ENCODE measurements around the gene PLEKHG4B. TPM values are rescaled to one million over a fixed set of nuclear protein-coding genes. Genes with fewer than 3 reads are reported as not detected.
"Not testable (repeated sequence)": the region's sequence is repeated elsewhere in the genome, so short reads cannot be mapped to it uniquely, and the experiment has no call there.

Gene PLEKHG4B
- total and polyA plus RNA-seq, 3 experiments from 2014 or later, result not detected

DNA sequence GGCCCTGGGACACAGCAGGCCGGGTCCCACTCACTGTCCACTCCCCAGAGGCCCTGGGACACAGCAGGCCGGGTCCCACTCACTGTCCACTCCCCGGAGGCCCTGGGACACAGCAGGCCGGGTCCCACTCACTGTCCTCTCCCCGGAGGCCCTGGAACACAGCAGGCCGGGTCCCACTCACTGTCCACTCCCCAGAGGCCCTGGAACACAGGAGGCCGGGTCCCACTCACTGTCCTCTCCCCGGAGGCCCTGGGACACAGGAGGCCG, 18.9 kb upstream of the PLEKHG4B start:
- not testable (repeated sequence) for H3K4me1 Mint-ChIP-seq

DNA sequence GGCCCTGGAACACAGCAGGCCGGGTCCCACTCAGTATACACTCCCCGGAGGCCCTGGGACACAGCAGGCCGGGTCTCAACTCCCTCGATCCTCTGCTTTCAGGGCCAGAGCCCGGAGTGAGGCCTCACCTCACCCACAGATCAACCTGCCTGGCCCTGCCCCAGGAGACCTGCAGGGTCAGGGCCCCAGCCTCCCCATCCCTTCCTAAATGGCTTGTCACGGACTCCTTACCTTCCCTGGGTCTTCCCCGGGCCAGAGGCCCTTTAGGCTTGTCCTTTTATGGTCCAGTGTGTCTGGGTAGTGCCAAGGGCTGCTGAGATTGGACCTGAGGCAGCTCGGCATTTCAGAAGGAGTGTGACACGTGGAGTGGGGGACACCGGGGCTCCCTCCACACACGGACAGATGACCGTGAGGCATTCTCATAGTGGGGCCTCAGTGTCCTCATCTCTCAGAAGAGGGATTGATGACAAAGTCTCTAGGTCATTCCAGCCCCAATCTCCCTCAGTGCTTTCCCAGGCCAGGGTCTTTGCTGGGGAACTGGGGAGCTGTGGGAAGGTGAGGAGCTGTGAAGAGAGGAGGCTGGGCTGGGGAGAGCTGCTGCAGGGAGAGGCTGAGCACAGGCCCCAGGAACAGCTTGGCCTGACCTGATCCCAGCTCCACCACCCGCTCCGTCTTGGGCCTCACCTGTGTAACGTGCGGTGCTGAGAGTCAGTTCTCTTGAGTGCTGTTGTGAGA, 18.0 kb upstream of the PLEKHG4B start:
- H3K4me3 ChIP-seq (ENCODE audit: low read length), result no peak overlapping the region
- H3K36me3 ChIP-seq (ENCODE audit: insufficient read depth, low read length), result no peaks in the 10 kb centered on the region
- H3K9me3 ChIP-seq (ENCODE audit: low read length), result no peaks in the 10 kb centered on the region
- H3K4me3 Mint-ChIP-seq, result no peak overlapping the region
- no peaks in the 10 kb centered on the region for H3K36me3 Mint-ChIP-seq
- H3K27ac Mint-ChIP-seq, result no peak overlapping the region
- H3K27ac ChIP-seq (ENCODE audit: low read depth, low read length), result no peak overlapping the region
- ChIA-PET POLR2A (no interaction called here), CTCF (no interaction called here)
- peaks cover 5% of the 10 kb centered on the region for H3K27me3 ChIP-seq (ENCODE audit: insufficient read depth, low read length, poor library complexity, severe bottlenecking)
- H3K27me3 Mint-ChIP-seq, result peaks cover 17 to 43% of the 10 kb centered on the region in 2 donors
- DNase-seq, result no peak
- H3K4me1 Mint-ChIP-seq, result no peaks in the 10 kb centered on the region
- H3K4me1 ChIP-seq (ENCODE audit: insufficient read depth, low read length), result no peaks in the 10 kb centered on the region
- peaks cover 0 to 4% (median 0%) of the 10 kb centered on the region in 5 donors for H3K9me3 Mint-ChIP-seq

More for the DNA sequence above, 18.9 kb upstream of the PLEKHG4B start:
- H3K27me3 Mint-ChIP-seq, result peaks cover 19 to 49% of the 10 kb centered on the region in 2 donors
- H3K27ac Mint-ChIP-seq; CTCF ChIA-PET; H3K4me1 ChIP-seq (ENCODE audit: insufficient read depth, low read length); H3K4me3 Mint-ChIP-seq; H3K27me3 ChIP-seq (ENCODE audit: insufficient read depth, low read length, poor library complexity, severe bottlenecking); H3K36me3 ChIP-seq (ENCODE audit: insufficient read depth, low read length); POLR2A ChIA-PET; H3K9me3 ChIP-seq (ENCODE audit: low read length); H3K27ac ChIP-seq (ENCODE audit: low read depth, low read length); H3K4me3 ChIP-seq (ENCODE audit: low read length); H3K36me3 Mint-ChIP-seq; H3K9me3 Mint-ChIP-seq; DNase-seq: not testable (repeated sequence)

DNA sequence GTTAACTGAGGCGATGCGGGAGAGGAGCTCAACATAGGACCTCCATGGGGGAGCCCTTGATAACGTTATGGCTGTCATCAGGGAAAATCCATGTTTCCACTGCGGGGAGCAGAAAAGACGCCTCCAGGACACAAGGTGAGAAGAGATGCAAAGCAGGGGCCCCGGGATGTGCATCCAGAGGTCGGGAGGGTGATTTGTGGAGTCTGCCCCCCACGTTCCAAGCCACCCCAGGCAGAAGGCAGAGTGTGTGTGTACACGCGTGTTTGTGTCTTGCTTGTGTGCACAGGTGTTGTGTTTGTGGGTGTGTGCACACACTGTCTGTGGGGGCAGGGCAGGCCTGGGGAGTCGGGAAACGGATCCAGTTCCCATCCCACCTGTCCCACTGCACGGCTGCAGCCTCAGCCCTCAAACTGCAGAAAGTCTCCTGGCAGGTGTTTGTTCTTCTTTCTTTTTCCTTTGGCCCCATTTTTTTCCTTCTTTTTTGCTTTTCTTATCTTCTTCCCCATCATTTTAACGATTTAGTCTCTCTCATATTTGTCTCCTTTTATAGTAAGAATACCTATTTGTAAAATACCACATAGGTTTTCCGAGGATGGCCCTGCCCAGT, 17.4 kb upstream of the PLEKHG4B start:
- Histone ChIP-seq H3K4me1 (ENCODE audit: insufficient read depth, low read length) (no peaks in the 10 kb centered on the region), H3K27ac (ENCODE audit: low read depth, low read length) (no peak overlapping the region), H3K4me3 (ENCODE audit: low read length) (no peak overlapping the region), H3K36me3 (ENCODE audit: insufficient read depth, low read length) (no peaks in the 10 kb centered on the region), H3K9me3 (ENCODE audit: low read length) (no peaks in the 10 kb centered on the region), H3K27me3 (ENCODE audit: insufficient read depth, low read length, poor library complexity, severe bottlenecking) (peaks cover 5% of the 10 kb centered on the region)
- H3K4me3 Mint-ChIP-seq, result no peak overlapping the region
- H3K36me3 Mint-ChIP-seq, result no peaks in the 10 kb centered on the region
- H3K27me3 Mint-ChIP-seq, result peaks cover 12 to 36% of the 10 kb centered on the region in 2 donors
- no peak for DNase-seq
- peaks cover 0 to 4% (median 0%) of the 10 kb centered on the region in 5 donors for H3K9me3 Mint-ChIP-seq
- ChIA-PET POLR2A (no interaction called here), CTCF (no interaction called here)
- no peaks in the 10 kb centered on the region for H3K4me1 Mint-ChIP-seq
- H3K27ac Mint-ChIP-seq, result no peak overlapping the region

DNA sequence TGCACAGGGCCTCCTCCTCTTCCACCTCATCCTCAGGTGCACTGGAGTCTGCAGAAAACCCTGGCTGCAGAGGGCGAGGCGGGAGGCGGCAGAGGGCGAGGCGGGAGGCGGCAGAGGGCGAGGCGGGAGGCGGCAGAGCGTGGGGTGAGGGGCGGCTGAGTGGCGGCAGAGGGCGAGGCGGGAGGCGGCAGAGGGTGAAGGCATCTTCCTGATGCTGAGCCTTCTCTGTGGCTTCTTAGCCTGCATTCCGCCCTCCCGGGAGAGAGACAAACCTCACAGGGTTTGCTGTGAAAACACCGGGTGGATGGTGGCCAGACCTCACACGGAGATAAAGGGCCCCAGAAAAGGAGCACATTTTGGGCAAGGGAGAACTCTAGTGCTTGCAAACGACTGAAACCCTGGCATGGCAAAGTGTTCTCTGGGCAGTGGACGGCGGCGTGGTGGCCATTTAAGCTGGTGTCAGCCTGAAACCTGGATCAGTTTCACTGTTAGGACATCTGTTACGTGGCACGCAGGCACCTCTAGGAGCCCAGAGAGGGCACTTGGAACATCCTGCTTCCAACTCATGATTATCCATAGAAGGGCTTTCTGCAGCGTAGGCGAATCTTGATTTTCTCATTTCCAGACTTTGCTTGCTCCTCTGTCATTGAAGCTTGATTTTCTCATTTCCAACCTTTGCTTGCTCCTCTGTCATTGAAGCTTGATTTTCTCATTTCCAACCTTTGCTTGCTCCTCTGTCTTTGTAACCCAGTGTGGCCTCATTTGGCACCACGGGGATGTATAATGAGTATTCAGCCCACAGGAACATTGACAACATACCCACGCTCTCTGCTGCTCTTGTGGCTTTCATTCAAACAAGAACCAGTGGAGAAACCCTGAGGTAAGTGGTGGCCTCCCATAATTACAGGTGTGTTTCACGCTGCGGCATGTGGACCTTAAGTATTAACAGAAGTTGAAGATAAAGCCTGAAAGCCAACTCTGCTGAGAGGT, 16.3 kb upstream of the PLEKHG4B start:
- peaks cover 5% of the 10 kb centered on the region for H3K27me3 ChIP-seq (ENCODE audit: insufficient read depth, low read length, poor library complexity, severe bottlenecking)
- POLR2A ChIA-PET, result no interaction called here

DNA sequence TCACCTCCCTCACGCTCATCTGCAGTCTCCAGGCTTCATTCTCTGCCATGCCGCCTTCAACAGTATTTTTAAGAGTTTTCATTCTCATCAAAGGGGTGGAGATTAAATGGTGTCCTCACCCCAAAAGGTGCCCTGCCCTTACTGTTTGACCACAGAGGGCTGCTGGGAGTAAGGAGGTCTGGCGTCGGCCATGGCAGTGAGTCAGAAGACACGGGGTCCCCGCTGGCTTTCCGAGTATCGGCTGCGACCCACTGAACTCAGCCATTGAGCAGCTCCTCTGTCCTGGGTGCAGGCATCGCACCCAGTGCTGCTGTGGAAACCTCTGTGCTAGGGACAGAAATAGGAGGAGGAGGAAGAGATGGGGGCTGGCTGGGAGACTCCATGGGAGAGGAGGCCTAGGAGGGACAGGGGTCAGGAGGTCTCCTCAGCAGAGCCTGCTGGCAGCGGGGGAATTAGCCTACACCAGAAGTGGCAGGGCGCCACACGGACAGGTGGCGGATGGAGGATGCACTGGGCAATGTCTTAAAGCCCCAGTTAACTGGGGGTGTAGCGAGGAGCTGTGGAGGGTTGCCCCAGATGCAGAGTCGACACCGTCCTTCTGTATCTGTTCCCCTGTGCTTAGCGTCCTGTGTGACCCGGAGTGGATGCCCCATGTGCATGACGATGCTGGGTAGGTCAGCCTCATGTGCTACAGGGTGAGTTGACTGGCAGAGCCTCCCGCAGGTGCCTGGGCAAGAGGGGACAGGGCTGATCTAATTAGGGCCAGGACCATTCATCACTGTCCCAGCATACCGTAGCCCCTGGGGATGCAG, 15.4 kb upstream of the PLEKHG4B start:
- no peaks in the 10 kb centered on the region for H3K36me3 ChIP-seq (ENCODE audit: insufficient read depth, low read length)
- H3K36me3 Mint-ChIP-seq, result no peaks in the 10 kb centered on the region

More for the DNA sequence above, 16.3 kb upstream of the PLEKHG4B start:
- Mint-ChIP-seq H3K9me3 (peaks cover 0 to 4% (median 0%) of the 10 kb centered on the region in 5 donors), H3K4me1 (no peaks in the 10 kb centered on the region), H3K36me3 (no peaks in the 10 kb centered on the region), H3K27ac (no peak overlapping the region), H3K4me3 (no peak overlapping the region), H3K27me3 (peaks cover 10 to 32% of the 10 kb centered on the region in 2 donors)
- H3K4me3 ChIP-seq (ENCODE audit: low read length), result no peak overlapping the region
- H3K36me3 ChIP-seq (ENCODE audit: insufficient read depth, low read length), result no peaks in the 10 kb centered on the region
- CTCF ChIA-PET, result no interaction called here
- no peaks in the 10 kb centered on the region for H3K9me3 ChIP-seq (ENCODE audit: low read length)
- no peaks in the 10 kb centered on the region for H3K4me1 ChIP-seq (ENCODE audit: insufficient read depth, low read length)
- H3K27ac ChIP-seq (ENCODE audit: low read depth, low read length), result no peak overlapping the region
- no peak for DNase-seq

DNA sequence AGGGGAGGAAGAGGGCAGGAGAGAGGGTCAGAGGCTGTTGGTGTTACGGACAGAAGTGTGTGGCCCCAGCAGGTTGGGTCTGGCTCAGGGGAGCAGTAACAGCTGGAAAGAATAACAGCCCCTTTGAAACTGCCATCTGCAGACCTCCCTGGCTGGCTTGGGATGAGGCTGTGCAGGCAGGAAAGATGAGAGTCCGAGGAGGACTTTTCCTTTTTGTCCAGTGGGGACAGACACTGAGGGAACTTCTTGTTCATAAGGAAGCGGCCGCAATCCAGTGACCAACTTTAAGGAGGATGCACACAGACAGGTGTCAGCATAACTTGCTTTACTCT, 14.8 kb upstream of the PLEKHG4B start:
- Mint-ChIP-seq H3K36me3 (no peaks in the 10 kb centered on the region), H3K4me1 (no peaks in the 10 kb centered on the region)

More for the DNA sequence above, 15.4 kb upstream of the PLEKHG4B start:
- DNase-seq, result no peak
- H3K4me3 Mint-ChIP-seq, result no peak overlapping the region
- H3K27me3 ChIP-seq (ENCODE audit: insufficient read depth, low read length, poor library complexity, severe bottlenecking), result no peaks in the 10 kb centered on the region
- peaks cover 12 to 34% of the 10 kb centered on the region in 2 donors for H3K27me3 Mint-ChIP-seq
- H3K27ac ChIP-seq (ENCODE audit: low read depth, low read length), result no peak overlapping the region
- no peak overlapping the region for H3K4me3 ChIP-seq (ENCODE audit: low read length)
- CTCF ChIA-PET, result no interaction called here
- H3K9me3 ChIP-seq (ENCODE audit: low read length), result no peaks in the 10 kb centered on the region
- H3K9me3 Mint-ChIP-seq, result peaks cover 0 to 4% (median 0%) of the 10 kb centered on the region in 5 donors
- H3K4me1 ChIP-seq (ENCODE audit: insufficient read depth, low read length), result no peaks in the 10 kb centered on the region
- no peaks in the 10 kb centered on the region for H3K4me1 Mint-ChIP-seq
- H3K27ac Mint-ChIP-seq, result no peak overlapping the region
- POLR2A ChIA-PET, result no interaction called here

DNA sequence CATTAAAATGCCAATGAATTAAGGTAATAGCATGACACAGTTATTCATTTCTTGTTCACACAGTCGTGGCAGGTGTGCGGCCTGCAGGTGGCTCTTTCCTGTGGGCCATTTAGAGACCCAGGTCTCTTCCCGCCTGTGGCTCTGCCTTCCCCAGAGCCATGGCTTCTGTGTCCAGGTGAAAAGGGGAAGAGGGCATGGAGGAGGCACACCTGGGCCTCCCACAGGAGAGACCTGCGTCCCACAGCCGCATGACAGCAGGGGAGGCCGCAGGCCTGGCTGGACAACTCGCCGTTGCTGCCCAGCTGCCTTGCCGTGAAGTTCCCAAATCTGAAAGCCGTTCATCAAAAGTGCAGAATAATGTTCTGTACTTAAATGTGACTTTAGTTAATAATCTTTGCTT, 14.4 kb upstream of the PLEKHG4B start:
- Histone ChIP-seq H3K36me3 (ENCODE audit: insufficient read depth, low read length) (no peaks in the 10 kb centered on the region), H3K27ac (ENCODE audit: low read depth, low read length) (no peak overlapping the region), H3K27me3 (ENCODE audit: insufficient read depth, low read length, poor library complexity, severe bottlenecking) (no peaks in the 10 kb centered on the region), H3K4me3 (ENCODE audit: low read length) (no peak overlapping the region), H3K4me1 (ENCODE audit: insufficient read depth, low read length) (no peaks in the 10 kb centered on the region), H3K9me3 (ENCODE audit: low read length) (no peaks in the 10 kb centered on the region)
- DNase-seq, result no peak
- H3K4me1 Mint-ChIP-seq, result no peaks in the 10 kb centered on the region
- H3K36me3 Mint-ChIP-seq, result no peaks in the 10 kb centered on the region
- ChIA-PET CTCF (no interaction called here), POLR2A (no interaction called here)
- peaks cover 12 to 41% of the 10 kb centered on the region in 2 donors for H3K27me3 Mint-ChIP-seq
- H3K9me3 Mint-ChIP-seq, result peaks cover 0 to 4% (median 0%) of the 10 kb centered on the region in 5 donors
- no peak overlapping the region for H3K4me3 Mint-ChIP-seq
- no peak overlapping the region for H3K27ac Mint-ChIP-seq

More for the DNA sequence above, 14.8 kb upstream of the PLEKHG4B start:
- Mint-ChIP-seq H3K27ac (no peak overlapping the region), H3K27me3 (peaks cover 12 to 37% of the 10 kb centered on the region in 2 donors), H3K4me3 (no peak overlapping the region), H3K9me3 (peaks cover 0 to 4% (median 0%) of the 10 kb centered on the region in 5 donors)
- Histone ChIP-seq H3K4me1 (ENCODE audit: insufficient read depth, low read length) (no peaks in the 10 kb centered on the region), H3K9me3 (ENCODE audit: low read length) (no peaks in the 10 kb centered on the region), H3K27ac (ENCODE audit: low read depth, low read length) (no peak overlapping the region), H3K4me3 (ENCODE audit: low read length) (no peak overlapping the region), H3K27me3 (ENCODE audit: insufficient read depth, low read length, poor library complexity, severe bottlenecking) (no peaks in the 10 kb centered on the region), H3K36me3 (ENCODE audit: insufficient read depth, low read length) (no peaks in the 10 kb centered on the region)
- ChIA-PET CTCF (no interaction called here), POLR2A (no interaction called here)
- no peak for DNase-seq

Data from CD8-positive, alpha-beta memory T cell (primary cell).